H9 (cell line): ENCODE measurements around the gene CNPPD1. TPM values are rescaled to one million over a fixed set of nuclear protein-coding genes. Genes with fewer than 3 reads are reported as not detected.

Source experiments
- DNase-seq: peaks from one replicate; pipeline ENCODE4 v3.0.0-alpha.2; 2017
- H2AFZ ChIP-seq: one replicate; pipeline ENCODE4 v1.6.1; 2013; ENCODE audit warnings: mild to moderate bottlenecking, low read length, control low read depth, moderate library complexity
- H2AK5ac ChIP-seq: 2 replicates; pipeline ENCODE4 v1.6.1; 2013; ENCODE audit warnings: low read length, control low read depth, mixed read lengths; ENCODE audit not compliant: insufficient read length
- H2BK120ac ChIP-seq: one replicate; pipeline ENCODE4 v1.6.1; 2013; ENCODE audit warnings: low read depth, mild to moderate bottlenecking, low read length, control low read depth, inconsistent platforms; ENCODE audit not compliant: poor library complexity, severe bottlenecking
- H2BK12ac ChIP-seq: 2 replicates; pipeline ENCODE4 v1.6.1; 2013; ENCODE audit warnings: low read length, control low read depth, mixed read lengths, low read depth; ENCODE audit not compliant: insufficient read length
- H2BK15ac ChIP-seq: 2 replicates; pipeline ENCODE4 v1.6.1; 2013; ENCODE audit warnings: low read depth, low read length, control low read depth
- H2BK20ac ChIP-seq: one replicate; pipeline ENCODE4 v1.6.1; 2013; ENCODE audit warnings: low read depth, mild to moderate bottlenecking, low read length, control low read depth, inconsistent platforms; ENCODE audit not compliant: poor library complexity, severe bottlenecking
- H2BK5ac ChIP-seq: 2 replicates; pipeline ENCODE4 v1.6.1; 2013; ENCODE audit warnings: low read length, control low read depth, mixed read lengths; ENCODE audit not compliant: insufficient read length
- H3K14ac ChIP-seq: 2 replicates; pipeline ENCODE4 v1.6.1; 2013; ENCODE audit warnings: low read length, control low read depth; ENCODE audit not compliant: insufficient read depth
- H3K18ac ChIP-seq: 2 replicates; pipeline ENCODE4 v1.6.1; 2013; ENCODE audit warnings: low read depth, mild to moderate bottlenecking, mixed read lengths, low read length, control low read depth; ENCODE audit not compliant: insufficient read length
- H3K23ac ChIP-seq: 2 replicates; pipeline ENCODE4 v1.6.1; 2013; ENCODE audit warnings: low read length, control low read depth, mixed read lengths, low read depth; ENCODE audit not compliant: insufficient read length
- H3K23me2 ChIP-seq: 2 replicates; pipeline ENCODE4 v1.6.1; 2013; ENCODE audit warnings: low read depth, mild to moderate bottlenecking, mixed read lengths, low read length, control low read depth; ENCODE audit not compliant: insufficient read length, poor library complexity, severe bottlenecking
- H3K27ac ChIP-seq: 2 replicates; pipeline ENCODE4 v1.5.1; 2013; ENCODE audit warnings: low read length, control low read depth, mixed read lengths, low read depth; ENCODE audit not compliant: insufficient read length
- H3K27me3 ChIP-seq: 2 replicates; pipeline ENCODE4 v1.6.1; 2013; ENCODE audit warnings: low read length, control low read depth, inconsistent platforms; ENCODE audit not compliant: insufficient read depth
- H3K4ac ChIP-seq: 2 replicates; pipeline ENCODE4 v1.6.1; 2013; ENCODE audit warnings: low read depth, mild to moderate bottlenecking, control low read depth, inconsistent platforms, low read length, moderate library complexity
- H3K4me1 ChIP-seq: 2 replicates; pipeline ENCODE4 v1.6.1; 2013; ENCODE audit warnings: low read length, control low read depth, inconsistent platforms; ENCODE audit not compliant: insufficient read depth
- H3K4me2 ChIP-seq: 2 replicates; pipeline ENCODE4 v1.6.1; 2013; ENCODE audit warnings: low read length, control low read depth, mixed read lengths; ENCODE audit not compliant: insufficient read length, insufficient read depth
- H3K56ac ChIP-seq: 2 replicates; pipeline ENCODE4 v1.6.1; 2013; ENCODE audit warnings: low read depth, mild to moderate bottlenecking, mixed read lengths, low read length, control low read depth; ENCODE audit not compliant: insufficient read length
- H3K79me1 ChIP-seq: 2 replicates; pipeline ENCODE4 v1.6.1; 2013; ENCODE audit warnings: low read depth, mild to moderate bottlenecking, moderate library complexity, low read length, control low read depth, inconsistent platforms; ENCODE audit not compliant: insufficient read depth, poor library complexity, severe bottlenecking
- H3K79me2 ChIP-seq: 2 replicates; pipeline ENCODE4 v1.6.1; 2013; ENCODE audit warnings: low read length, control low read depth, inconsistent platforms; ENCODE audit not compliant: insufficient read depth
- H3K9ac ChIP-seq: 2 replicates; pipeline ENCODE4 v1.6.1; 2013; ENCODE audit warnings: low read length, control low read depth, mixed read lengths; ENCODE audit not compliant: insufficient read length; ENCODE audit errors: extremely low read depth
- H3K9me3 ChIP-seq: one replicate; pipeline ENCODE4 v1.6.1; 2013; ENCODE audit warnings: low read depth, low read length, inconsistent platforms; ENCODE audit not compliant: control insufficient read depth
- H3T11ph ChIP-seq: one replicate; pipeline ENCODE4 v1.6.1; 2013; ENCODE audit warnings: mild to moderate bottlenecking, low read length, control low read depth, inconsistent platforms
- H4K20me1 ChIP-seq: one replicate; pipeline ENCODE4 v1.6.1; 2013; ENCODE audit not compliant: control insufficient read depth, insufficient read length, insufficient read depth
- H4K5ac ChIP-seq: 2 replicates; pipeline ENCODE4 v1.6.1; 2013; ENCODE audit warnings: low read depth, mild to moderate bottlenecking, mixed read lengths, low read length, control low read depth; ENCODE audit not compliant: insufficient read length
- H4K8ac ChIP-seq: replicated peaks from 2 replicates; pipeline ENCODE4 v1.6.1; 2013; ENCODE audit warnings: low read length, control low read depth, mixed read lengths, low read depth; ENCODE audit not compliant: insufficient read length
- H4K91ac ChIP-seq: 2 replicates; pipeline ENCODE4 v1.6.1; 2013; ENCODE audit warnings: low read depth, mild to moderate bottlenecking, moderate library complexity, mixed read lengths, low read length, control low read depth; ENCODE audit not compliant: insufficient read length
- H3K27ac Mint-ChIP-seq, 3 experiments: 2 replicates in 2 of 3; 3 replicates in 1 of 3; pipeline ENCODE4 v1.8.0; 2020 to 2021; ENCODE audit warnings: mixed read lengths in 3 of 3, mild to moderate bottlenecking in 1 of 3, moderate library complexity in 1 of 3
- H3K27me3 Mint-ChIP-seq: 2 replicates; pipeline ENCODE4 v1.8.0; 2021; ENCODE audit warnings: low read depth, mild to moderate bottlenecking, moderate library complexity, mixed read lengths
- H3K36me3 Mint-ChIP-seq, 3 experiments: 2 replicates in 2 of 3; 3 replicates in 1 of 3; pipeline ENCODE4 v1.8.0; 2020 to 2021; ENCODE audit warnings: low read depth in 3 of 3, mixed read lengths in 3 of 3; ENCODE audit not compliant: insufficient read depth in 1 of 3
- H3K4me1 Mint-ChIP-seq, 2 experiments: 2 replicates each; pipeline ENCODE4 v1.8.0; 2020; ENCODE audit warnings: mixed read lengths in 2 of 2
- H3K4me3 Mint-ChIP-seq, 2 experiments: 2 replicates in 1 of 2; 3 replicates in 1 of 2; pipeline ENCODE4 v1.8.0; 2020 to 2021; ENCODE audit warnings: mild to moderate bottlenecking in 2 of 2, mixed read lengths in 2 of 2, moderate library complexity in 1 of 2
- H3K9me3 Mint-ChIP-seq, 2 experiments: 2 replicates in 1 of 2; 3 replicates in 1 of 2; pipeline ENCODE4 v1.8.0; 2020; ENCODE audit warnings: mild to moderate bottlenecking in 2 of 2, mixed read lengths in 2 of 2, moderate library complexity in 1 of 2
- CTCF ChIP-seq: fragments of 200-600 bp; sonication (generic); conservative IDR thresholded peaks from 3 replicates; pipeline ENCODE4 v1.8.0; 2021; ENCODE audit warnings: antibody characterized with exemption, mild to moderate bottlenecking
- WGBS: extraction: QIAGEN DNeasy Blood & Tissue Kit; methylation state at CpG from one replicate; pipeline ENCODE4 v1.1.7; 2013; ENCODE audit warnings: missing lambda C conversion rate, low lambda C conversion rate, mixed read lengths; ENCODE audit not compliant: insufficient read length; ENCODE audit errors: extremely low coverage; 5-methylcytosine and 5-hydroxymethylcytosine counted together
- total RNA-seq: library from RNA; stranded (reverse); gene quantifications from 2 replicates; pipeline ENCODE4 v1.2.1, GENCODE V29; 2021

The CNPPD1 gene
- total RNA-seq, 1 experiment from 2014 or later: 33.0 TPM

DNA sequence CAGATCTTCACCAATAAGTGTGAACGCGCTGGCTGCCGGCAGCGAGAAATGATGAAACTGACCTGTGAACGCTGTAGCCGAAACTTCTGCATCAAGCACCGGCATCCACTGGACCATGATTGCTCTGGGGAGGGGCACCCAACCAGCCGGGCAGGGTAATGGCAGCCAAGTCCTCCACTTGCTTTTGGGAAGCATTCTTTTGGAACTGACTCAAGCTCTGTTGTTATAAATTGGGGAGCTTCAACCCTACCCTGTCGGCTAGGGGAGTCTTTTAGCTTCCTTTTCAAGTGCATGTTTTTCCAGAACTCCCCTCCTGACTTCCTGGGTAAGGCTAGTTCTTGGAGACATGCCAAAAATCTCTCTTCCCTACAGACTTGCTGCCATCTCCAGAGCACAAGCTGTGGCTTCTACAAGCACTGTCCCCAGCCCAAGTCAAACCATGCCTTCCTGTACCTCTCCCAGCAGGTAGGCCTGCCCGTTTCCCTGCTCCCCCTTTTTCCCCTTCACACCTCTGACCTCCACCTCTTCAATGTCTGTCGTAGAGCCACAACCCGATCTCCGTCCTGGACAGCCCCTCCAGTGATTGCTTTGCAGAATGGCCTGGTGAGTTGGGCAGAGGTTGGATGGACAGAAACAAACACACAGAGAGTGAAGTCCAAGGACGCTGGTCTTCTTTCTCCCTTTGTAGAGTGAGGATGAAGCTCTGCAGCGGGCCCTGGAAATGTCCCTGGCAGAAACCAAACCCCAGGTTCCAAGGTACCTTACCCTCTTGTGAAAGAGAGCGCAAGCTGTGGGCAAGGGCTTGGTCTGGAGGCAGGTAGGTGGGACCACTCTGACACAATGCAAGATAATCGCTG lies 31.4 kb upstream of the CNPPD1 start:
- H3K36me3 Mint-ChIP-seq: peaks cover 7 to 53% (median 42%) of the 10 kb centered on the region in 3 experiments
- H2BK120ac ChIP-seq: no peak overlapping the region
- H2BK20ac ChIP-seq: no peak overlapping the region
- peaks cover 7% of the 10 kb centered on the region for H3K27me3 Mint-ChIP-seq
- no peak overlapping the region for H3K18ac ChIP-seq
- no peak overlapping the region for H2BK5ac ChIP-seq
- no peaks in the 10 kb centered on the region for H3K9me3 ChIP-seq
- H3K9ac ChIP-seq: no peak overlapping the region
- TF ChIP-seq CTCF: no peak
- no peak overlapping the region for H2AFZ ChIP-seq
- H3K4me2 ChIP-seq: no peak overlapping the region
- H3K14ac ChIP-seq: no peak overlapping the region
- H3K23me2 ChIP-seq: peaks cover 4% of the 10 kb centered on the region
- H2AK5ac ChIP-seq: no peak overlapping the region
- no peak overlapping the region for H3K56ac ChIP-seq
- H3K27ac ChIP-seq: no peak overlapping the region
- peak; percentile 22 for DNase-seq
- H4K8ac ChIP-seq: no peak overlapping the region
- H4K20me1 ChIP-seq: no peaks in the 10 kb centered on the region
- peak overlapping the region in 2 of 3 experiments; percentile 9 to 52; a peak in 2 of 7 replicates for H3K27ac Mint-ChIP-seq
- H3K27me3 ChIP-seq: no peaks in the 10 kb centered on the region
- H3K4me1 Mint-ChIP-seq: peaks cover 8 to 13% of the 10 kb centered on the region in 2 experiments
- no peak overlapping the region for H4K91ac ChIP-seq
- H3K4ac ChIP-seq: no peak overlapping the region
- H3K23ac ChIP-seq: no peak overlapping the region
- no peak overlapping the region for H3T11ph ChIP-seq
- no CpG with 5 or more reads among the region's 17 CpGs for WGBS
- H2BK12ac ChIP-seq: no peak overlapping the region
- no peaks in the 10 kb centered on the region for H3K4me1 ChIP-seq
- no peaks in the 10 kb centered on the region for H3K79me1 ChIP-seq
- H2BK15ac ChIP-seq: no peak overlapping the region
- peaks cover 3% of the 10 kb centered on the region in 2 experiments; a peak in 3 of 5 replicates for H3K9me3 Mint-ChIP-seq
- H3K4me3 Mint-ChIP-seq: peak overlapping the region; percentile 83 to 88; a peak in 4 of 5 replicates
- no peak overlapping the region for H4K5ac ChIP-seq
- no peaks in the 10 kb centered on the region for H3K79me2 ChIP-seq
